ENCODE results near the gene DDI1.

GRCh38 chr11:104015649-104016415, 20.6 kb upstream of the DDI1 start:
- TF ChIP-seq CTCF (IDR thresholded peaks at IDR 0.05) (no peak), POLR2A (IDR thresholded peaks at IDR 0.05) (no peak)
